ENCODE measurements around the gene RAPGEF6.
"Not testable (repeated sequence)": the region's sequence is repeated elsewhere in the genome, so short reads cannot be mapped to it uniquely, and the experiment has no call there.

Gene RAPGEF6, protein sequence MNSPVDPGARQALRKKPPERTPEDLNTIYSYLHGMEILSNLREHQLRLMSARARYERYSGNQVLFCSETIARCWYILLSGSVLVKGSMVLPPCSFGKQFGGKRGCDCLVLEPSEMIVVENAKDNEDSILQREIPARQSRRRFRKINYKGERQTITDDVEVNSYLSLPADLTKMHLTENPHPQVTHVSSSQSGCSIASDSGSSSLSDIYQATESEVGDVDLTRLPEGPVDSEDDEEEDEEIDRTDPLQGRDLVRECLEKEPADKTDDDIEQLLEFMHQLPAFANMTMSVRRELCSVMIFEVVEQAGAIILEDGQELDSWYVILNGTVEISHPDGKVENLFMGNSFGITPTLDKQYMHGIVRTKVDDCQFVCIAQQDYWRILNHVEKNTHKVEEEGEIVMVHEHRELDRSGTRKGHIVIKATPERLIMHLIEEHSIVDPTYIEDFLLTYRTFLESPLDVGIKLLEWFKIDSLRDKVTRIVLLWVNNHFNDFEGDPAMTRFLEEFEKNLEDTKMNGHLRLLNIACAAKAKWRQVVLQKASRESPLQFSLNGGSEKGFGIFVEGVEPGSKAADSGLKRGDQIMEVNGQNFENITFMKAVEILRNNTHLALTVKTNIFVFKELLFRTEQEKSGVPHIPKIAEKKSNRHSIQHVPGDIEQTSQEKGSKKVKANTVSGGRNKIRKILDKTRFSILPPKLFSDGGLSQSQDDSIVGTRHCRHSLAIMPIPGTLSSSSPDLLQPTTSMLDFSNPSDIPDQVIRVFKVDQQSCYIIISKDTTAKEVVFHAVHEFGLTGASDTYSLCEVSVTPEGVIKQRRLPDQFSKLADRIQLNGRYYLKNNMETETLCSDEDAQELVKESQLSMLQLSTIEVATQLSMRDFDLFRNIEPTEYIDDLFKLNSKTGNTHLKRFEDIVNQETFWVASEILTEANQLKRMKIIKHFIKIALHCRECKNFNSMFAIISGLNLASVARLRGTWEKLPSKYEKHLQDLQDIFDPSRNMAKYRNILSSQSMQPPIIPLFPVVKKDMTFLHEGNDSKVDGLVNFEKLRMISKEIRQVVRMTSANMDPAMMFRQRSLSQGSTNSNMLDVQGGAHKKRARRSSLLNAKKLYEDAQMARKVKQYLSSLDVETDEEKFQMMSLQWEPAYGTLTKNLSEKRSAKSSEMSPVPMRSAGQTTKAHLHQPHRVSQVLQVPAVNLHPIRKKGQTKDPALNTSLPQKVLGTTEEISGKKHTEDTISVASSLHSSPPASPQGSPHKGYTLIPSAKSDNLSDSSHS (N-terminal part only)

DNA sequence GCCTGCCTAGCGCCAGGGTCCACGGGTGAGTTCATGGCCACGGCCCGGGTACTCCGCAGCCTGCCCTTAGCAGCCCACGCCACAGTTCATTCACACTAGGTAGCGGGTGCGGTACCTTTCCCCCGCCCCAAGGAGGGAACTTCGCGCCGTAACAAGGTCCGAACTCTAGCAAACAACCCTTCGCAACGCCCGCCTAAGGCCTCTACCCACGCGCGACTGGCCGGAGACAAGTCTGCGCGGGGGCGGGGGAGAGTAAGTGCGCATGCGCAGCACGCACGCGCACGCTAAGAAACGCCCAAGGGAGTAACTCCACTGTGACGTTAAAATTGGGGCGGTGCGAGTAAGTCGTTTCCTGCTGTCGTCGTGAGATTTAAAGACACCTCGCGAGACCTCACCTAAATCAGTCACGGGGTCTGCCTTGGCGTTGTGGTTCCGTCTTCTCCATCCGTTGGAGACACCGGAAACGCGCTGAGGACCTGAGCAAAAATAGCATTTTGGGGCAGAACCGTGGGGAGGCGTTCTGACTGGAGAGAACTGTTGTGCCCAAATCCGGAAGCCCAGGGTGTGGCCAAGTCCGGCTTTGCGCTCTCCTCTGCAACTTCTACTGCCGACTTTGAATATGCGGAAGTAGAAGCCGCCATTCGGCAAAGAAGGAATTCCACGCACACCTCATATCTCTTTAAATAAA is at the start of gene RAPGEF6:
Gene RAPGEF6, minus strand, starts transcription at position 234 of the 688 bp plus-strand sequence. Its CDS starts 199 bp downstream, at position 35.
- peak; percentile 86 to 94 for DNase-seq (ENCODE audit: low read depth in 2 of 2, low spot score in 1 of 2)

DNA sequence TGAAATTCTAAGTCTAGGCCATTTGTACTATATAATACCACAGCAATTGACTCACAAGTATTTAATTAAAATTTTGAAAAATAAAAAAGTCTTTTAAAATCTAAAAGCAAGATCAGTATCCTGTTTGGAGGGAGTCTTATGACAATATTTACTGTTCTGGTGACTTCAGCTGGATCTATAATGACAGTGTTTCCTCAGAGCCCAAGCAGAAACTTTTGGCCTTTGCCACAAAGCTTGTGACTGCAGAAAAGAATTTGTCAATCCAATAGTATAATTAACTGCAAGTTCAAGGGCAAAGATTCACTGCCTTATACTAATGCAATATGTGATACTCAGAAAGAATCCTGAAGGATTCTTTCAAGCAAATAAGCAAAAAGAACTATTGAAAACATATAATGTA is 49.6 kb upstream of the RAPGEF6 start:
- no peak for DNase-seq (ENCODE audit: low read depth in 2 of 2, low spot score in 1 of 2)

DNA sequence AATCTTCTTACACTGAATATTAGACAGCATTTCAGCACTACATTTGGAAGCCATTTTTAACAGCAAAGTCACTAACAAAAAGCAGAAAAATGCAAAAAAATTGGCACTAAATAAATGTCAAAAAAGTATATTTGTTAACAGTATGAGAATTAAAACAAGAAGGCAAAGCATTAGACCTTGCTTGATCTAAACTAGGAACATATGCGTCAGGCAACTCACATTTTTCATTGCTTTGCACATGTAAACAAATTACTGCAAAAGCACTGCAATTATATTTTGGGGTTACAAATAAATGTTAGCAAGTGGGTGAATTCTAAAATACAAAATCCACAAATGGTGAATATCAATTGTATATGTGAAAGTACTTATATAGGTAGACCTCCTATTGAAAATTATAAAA is 49.0 kb upstream of the RAPGEF6 start:
- DNase-seq (ENCODE audit: low read depth in 2 of 2, low spot score in 1 of 2) = no peak

DNA sequence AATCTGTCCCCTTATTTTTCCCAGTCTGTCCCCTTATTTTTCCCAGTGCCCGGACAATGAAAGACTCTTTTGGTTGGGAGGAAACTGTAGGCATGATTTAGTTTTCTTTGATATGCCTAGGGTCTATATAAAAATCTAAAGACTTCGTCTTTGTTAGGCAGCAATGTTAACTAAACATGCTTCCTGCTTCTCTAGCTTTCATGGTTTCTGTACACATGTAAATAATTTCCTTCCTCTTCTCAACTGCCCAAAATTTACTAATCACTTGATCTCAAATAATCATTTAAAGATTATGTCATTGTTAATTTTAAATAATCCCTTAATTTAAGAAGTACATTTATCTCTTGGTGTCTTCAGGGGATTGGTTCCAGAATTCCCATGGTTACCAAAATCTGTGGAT is 47.8 kb upstream of the RAPGEF6 start:
- DNase-seq (ENCODE audit: low read depth in 2 of 2, low spot score in 1 of 2) = no peak

DNA sequence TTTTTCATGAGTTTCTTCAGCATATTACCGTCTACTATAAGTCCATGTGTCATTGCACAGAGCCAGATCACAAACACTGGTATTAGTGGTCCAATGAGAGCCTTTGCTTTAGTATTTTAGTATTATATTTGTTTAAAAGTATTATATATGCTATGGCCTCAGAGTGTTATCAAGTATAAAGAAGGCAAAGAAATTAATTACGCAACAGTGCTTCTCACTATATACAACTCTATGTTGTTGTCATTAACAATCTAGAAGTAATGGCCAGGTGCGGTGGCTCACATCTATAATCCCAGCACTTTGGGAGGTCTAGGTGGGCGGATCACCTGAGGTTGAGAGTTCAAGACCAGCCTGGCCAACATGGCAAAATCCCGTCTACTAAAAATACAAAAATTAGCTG is 47.1 kb upstream of the RAPGEF6 start:
- no peak for DNase-seq (ENCODE audit: low read depth in 2 of 2, low spot score in 1 of 2)

DNA sequence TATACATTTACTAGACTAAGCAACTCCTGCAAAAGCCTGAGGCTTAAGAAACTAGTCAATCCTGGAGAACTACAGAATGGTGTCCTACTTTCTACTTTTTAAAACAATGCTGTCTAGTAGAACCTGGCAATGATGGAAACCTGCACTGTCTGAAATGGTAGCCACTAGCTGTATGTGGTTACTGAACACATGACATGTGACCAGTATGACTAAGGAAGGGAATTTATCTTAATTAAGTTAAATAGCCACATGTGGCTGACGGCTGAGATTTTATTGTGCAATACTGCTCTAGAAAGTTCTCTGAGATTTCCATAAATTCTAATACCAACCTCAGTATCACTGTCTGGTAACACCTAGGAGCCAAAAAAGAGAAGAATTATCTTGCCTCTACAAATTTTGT is 44.9 kb upstream of the RAPGEF6 start:
- DNase-seq (ENCODE audit: low read depth in 2 of 2, low spot score in 1 of 2) = no peak

DNA sequence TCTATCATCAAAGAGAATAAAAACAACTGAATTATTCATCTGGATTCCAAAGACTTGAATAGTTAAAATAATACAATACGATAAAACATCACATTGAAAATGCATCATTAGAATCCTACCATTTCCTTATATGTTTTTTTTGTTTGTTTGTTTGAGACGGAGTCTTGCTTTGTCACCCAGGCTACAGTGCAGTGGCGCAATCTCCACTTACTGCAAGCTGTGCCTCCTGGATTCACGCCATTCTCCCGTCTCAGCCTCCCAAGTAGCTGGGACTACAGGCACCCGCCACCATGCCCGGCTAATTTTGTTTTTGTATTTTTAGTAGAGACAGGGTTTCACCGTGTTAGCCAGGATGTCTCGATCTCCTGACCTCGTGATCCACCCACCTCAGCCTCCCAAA is 43.2 kb upstream of the RAPGEF6 start:
- DNase-seq (ENCODE audit: low read depth in 2 of 2, low spot score in 1 of 2) = not testable (repeated sequence)

DNA sequence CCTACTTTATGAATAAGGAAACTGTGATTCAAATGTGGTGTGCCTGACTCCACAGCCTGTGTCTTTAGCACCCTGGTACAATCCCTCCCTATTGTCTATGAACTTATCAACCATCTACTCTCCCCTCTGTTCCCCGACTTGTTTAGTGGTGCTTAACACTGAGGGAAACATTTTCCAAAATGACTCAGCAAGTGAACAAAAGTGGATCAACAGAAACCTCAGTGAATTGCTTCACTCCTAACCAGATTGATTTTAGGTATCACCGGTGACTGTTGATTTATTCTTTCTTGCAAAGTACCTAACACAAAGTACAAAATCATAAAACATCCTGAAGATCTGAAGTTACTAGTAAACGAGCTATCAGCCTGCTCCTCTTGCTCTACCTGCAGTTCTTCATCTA is 42.1 kb upstream of the RAPGEF6 start:
- no peak for DNase-seq (ENCODE audit: low read depth in 2 of 2, low spot score in 1 of 2)

DNA sequence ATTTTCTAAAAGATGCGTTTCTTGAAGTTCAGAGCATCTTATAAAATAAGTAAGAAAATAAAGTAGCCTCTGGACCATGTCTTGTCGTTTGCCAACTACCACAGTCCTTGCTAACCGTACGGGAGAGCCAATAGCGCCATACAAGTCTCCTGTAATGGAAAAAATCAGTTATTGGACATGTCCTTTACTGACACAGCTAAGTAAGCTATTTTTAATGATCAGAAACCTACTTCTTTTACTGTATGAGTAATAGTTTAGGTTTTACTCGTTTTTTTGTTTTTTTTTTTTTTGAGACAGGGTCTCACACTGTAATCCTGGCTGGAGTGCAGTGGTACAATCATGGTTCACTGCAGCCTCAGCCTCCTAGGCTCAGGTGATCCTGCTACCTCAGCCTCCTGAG is 37.7 kb upstream of the RAPGEF6 start:
- no peak for DNase-seq (ENCODE audit: low read depth in 2 of 2, low spot score in 1 of 2)

DNA sequence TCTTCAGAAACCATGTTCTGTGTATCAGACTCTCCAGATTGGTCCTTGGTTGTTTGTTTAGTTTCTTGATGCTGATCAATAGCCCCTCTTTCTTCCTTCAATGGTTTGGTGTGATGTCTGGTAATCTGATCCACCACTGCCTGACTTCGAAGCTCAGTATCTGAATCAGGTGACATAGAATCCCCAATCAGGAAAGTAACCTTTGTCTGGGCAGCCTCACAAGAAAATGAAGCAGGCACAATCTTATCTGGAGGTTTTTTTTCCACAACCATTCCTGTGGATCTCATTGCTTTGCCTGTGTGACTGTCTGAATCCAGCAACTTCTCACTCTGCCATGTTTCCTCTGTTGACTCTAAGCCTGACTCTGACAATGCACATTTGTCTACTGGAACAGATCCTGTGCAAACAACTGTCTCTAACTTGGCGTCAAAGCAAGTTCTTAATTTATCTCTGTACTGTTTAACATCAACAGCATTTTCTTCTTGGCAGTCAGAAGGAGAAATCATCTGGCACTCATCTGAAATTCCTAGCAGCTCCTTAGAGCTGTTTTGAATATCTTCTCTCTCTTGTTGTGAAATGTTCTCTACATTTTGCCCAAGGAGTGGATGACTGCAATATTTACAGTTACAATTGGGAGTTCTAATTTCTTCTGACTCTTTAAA is 37.1 kb upstream of the RAPGEF6 start:
- no peak for DNase-seq (ENCODE audit: low read depth in 2 of 2, low spot score in 1 of 2)

DNA sequence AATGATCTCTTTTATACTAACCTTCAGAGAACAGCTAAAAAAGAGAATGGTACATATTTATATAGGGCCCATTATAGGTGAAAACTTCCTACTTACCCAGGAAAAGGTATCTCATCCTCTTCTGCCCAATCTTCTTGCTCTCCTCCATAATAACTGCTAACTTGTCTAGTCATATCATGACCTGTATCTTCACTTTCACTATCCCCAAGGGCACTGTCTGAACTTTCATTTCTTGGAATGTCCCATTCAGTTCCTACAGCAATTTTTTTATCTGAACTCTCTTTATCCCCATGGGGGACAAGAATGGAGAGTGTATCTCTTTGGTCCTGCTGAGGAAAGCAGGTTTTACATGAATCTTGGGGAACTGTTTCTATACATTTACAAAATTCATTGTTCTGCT is 36.4 kb upstream of the RAPGEF6 start:
- no peak for DNase-seq (ENCODE audit: low read depth in 2 of 2, low spot score in 1 of 2)

DNA sequence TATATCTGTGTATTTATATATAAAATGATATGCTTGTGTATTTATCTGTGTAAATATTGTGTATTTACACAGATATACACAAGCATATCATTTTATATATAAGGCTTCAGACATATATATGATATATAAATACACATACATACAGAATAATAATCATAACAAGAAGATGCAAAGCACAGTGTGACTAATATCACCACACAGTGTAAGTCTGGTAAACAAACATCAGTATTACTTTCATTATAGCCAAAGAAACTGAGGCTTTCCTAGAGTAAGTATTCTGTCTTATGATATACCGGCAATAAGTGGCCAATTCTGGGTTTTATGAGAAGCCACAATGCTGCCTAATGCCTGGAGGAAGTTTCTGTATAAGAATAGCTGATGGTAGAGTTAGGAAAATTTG is 29.9 kb upstream of the RAPGEF6 start:
- DNase-seq (ENCODE audit: low read depth in 2 of 2, low spot score in 1 of 2) = no peak

DNA sequence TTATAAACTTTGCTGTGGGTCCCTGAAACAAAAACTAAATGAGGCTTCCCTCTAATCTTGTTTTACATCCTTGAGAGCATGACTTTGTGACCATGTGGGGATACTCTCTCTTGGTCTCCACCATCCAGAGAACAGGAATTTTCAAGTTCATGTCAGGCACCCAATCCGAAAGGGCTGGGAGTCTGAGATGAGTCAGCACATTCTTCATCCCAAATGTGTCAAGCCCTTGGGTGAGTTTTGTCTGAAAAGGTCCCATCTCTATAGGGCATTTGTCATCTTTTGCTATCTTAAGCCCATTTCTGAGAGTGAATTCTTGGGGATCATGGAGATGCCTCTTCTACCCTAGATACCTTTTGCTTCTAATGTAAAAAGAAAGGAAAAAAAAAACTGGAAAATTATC is 26.9 kb upstream of the RAPGEF6 start:
- no peak for DNase-seq (ENCODE audit: low read depth in 2 of 2, low spot score in 1 of 2)

DNA sequence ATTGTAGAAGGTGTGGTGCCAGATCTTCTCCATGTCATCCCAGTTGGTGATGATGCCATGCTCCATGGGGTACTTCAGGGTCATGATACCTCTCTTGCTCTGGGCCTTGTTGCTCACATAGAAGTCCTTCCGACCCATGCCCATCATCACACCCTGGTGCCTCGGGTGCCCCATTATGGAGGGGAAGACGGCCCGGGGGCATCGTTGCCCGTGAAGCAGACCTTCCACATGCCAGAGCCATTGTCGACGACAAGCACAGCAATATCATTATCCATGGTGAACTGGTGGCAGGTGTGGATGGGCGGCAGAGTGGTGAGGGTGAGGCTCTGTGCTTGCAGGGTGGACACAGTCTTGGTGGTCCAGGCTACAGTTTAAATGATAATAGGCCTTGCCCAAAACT is 24.8 kb upstream of the RAPGEF6 start:
- no peak for DNase-seq (ENCODE audit: low read depth in 2 of 2, low spot score in 1 of 2)

DNA sequence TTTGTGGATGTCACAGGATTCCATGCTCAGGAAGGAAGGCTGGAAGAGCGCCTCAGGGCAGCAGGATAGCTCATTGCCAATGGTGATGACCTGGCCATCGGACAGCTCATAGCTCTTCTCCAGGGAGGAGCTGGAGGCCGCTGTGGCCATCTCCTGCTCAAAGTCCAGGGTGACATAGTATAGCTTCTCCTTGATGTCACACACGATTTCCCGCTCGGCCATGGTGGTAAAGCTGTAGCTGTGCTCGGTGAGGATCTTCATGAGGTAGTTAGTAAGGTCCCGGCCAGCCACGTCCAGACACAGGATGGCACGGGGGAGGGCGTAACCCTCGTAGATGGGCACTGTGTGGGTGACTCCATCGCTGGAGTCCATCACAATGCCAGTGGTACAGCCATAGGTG is 24.3 kb upstream of the RAPGEF6 start:
- DNase-seq (ENCODE audit: low read depth in 2 of 2, low spot score in 1 of 2) = no peak

DNA sequence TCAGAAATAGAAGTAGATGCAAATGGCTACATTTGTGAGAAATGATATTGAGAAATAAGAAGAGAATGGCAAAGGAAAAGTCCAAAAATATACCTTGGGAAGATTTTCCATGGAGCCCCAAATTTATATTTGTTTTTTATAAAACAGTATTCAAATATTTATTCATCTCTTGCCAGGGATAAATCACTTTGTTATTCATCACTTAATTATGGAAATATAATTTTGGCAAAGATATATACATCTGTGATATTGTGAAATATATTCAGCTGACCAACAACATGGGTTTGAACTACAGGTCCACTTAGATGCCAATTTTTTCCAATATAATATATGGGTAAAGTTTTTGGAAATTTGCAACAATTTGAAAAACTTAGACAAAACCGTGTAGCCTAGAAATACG is 19.7 kb upstream of the RAPGEF6 start:
- no peak for DNase-seq (ENCODE audit: low read depth in 2 of 2, low spot score in 1 of 2)

DNA sequence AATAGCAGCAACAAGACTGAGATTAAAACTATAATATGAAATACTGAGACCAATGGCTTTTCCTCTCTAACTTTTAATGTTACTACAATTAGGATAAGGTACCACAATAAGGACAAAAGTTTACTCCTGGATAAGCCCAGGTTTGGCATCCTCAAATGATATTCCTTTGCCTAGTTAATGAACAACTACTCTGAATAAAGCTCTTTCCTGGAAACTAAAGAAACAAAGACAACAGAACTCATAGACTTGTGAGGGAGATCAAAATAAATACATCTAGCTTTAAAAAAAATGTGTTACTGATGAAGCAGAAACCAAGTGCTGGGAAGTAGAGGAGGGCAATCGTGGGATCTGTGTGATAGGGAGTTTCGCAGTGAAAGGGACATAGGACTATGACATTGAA is 19.3 kb upstream of the RAPGEF6 start:
- no peak for DNase-seq (ENCODE audit: low read depth in 2 of 2, low spot score in 1 of 2)

DNA sequence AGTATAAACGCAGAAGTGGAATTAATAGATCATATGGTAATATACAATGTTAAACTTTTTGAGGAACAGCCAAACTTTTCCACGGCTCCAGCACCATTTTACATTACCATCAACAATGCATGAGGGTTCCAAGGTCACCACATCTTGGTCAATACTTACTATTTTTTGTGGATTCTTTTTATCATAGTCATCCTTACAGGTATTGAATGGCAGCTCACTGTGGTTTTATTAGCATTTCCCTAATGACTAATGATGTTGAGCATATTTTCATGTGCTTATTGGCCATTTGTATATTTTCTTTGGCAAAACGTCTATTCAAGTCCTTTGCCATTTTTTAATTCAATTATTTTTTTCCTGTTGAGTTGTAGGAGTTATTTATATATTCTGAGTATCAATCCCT is 14.1 kb upstream of the RAPGEF6 start:
- no peak for DNase-seq (ENCODE audit: low read depth in 2 of 2, low spot score in 1 of 2)

DNA sequence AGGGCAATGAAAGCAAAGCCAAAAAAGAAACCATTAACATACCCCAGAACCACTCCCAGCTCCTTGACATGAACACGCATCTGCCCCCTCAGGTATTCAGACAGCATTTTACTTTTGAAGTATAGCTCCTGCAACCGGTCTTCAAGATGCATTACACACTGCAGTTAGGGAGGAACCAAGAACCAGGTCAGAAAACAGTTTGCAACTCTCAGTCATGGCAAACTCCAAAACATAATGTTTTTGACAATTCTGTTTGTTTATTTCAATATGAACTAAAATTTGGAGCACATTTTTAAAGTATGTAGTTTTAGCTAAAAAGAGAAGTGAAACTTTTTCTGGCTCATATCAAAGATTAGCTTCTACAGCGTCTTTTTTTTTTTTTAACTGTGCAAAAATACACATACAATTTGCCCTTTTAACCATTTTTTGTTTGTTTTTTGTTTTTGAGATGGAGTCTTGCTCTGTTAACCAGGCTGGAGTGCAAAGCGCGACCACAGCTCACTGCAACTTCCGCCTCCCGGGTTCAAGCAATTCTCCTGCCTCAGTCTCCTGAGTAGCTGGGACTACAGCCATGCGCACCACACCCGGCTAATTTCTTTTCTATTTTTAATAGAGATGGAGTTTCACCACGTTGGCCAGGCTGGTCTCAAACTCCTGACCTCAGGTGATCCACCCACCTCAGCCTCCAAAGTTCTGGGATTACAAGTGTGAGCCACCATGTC is 12.2 kb upstream of the RAPGEF6 start:
- no peak for DNase-seq (ENCODE audit: low read depth in 2 of 2, low spot score in 1 of 2)

DNA sequence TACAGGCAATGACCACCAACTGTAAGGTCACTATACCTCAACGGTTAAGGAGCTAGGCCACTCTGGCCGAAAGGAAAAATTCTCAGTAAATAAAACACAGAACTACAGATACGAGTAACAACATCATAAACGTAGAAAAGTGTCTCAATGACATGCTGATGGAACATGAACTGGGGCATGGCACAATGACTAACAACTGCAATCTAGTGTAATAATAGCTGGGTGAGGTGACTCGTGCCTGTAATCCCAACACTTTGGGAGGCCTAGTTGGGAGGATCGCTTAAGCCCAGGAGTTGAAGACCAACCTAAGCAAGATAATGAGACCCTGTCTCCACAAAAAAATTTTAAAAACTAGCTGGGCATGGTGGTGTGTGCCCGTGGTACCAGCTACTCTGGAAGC is 9.8 kb upstream of the RAPGEF6 start:
- no peak for DNase-seq (ENCODE audit: low read depth in 2 of 2, low spot score in 1 of 2)
